Ramos (cell line): Measurements from ENCODE around the gene MYBPHL.
"Not testable (repeated sequence)": the region's sequence is repeated elsewhere in the genome, so short reads cannot be mapped to it uniquely, and the experiment has no call there.

Source experiments
- in situ Hi-C: fragments of 300-500 bp; cut with MboI; formaldehyde crosslinking; loops from one replicate; pipeline ENCODE4 v1.14.3; 2022; ENCODE audit warnings: low sequenced_read_pairs; ENCODE audit not compliant: unreplicated experiment

Gene MYBPHL

GRCh38 chr1:109307274-109308021, 637 bp upstream of the MYBPHL start:
- in situ Hi-C loops: no loop called here

GRCh38 chr1:109305991-109306390, 820 bp downstream of the MYBPHL start:
- in situ Hi-C loops: not testable (repeated sequence)

GRCh38 chr1:109304226-109304920, 2.4 kb downstream of the MYBPHL start:
- in situ Hi-C loops: no loop called here

GRCh38 chr1:109301874-109302273, 4.9 kb downstream of the MYBPHL start:
- in situ Hi-C loops: no loop called here

GRCh38 chr1:109300650-109301151, 6.1 kb downstream of the MYBPHL start:
- in situ Hi-C loops: no loop called here

- in situ Hi-C loops: no loop called here
Measured at GRCh38 chr1:109299558-109300343, 7.1 kb downstream of the MYBPHL start.

GRCh38 chr1:109298666-109299557, 7.9 kb downstream of the MYBPHL start:
- in situ Hi-C loops: no loop called here

- in situ Hi-C loops: no loop called here
Measured at GRCh38 chr1:109296782-109297181, 10.0 kb downstream of the MYBPHL start.

GRCh38 chr1:109295712-109296415, 10.9 kb downstream of the MYBPHL start:
- in situ Hi-C loops: no loop called here

- in situ Hi-C loops: no loop called here
Measured at GRCh38 chr1:109294481-109294880, 12.3 kb downstream of the MYBPHL start.

GRCh38 chr1:109293026-109293425, 13.8 kb downstream of the MYBPHL start:
- in situ Hi-C loops: no loop called here

- in situ Hi-C loops: no loop called here
Measured at GRCh38 chr1:109292364-109292763, 14.4 kb downstream of the MYBPHL start.

GRCh38 chr1:109290998-109291397, 15.8 kb downstream of the MYBPHL start:
- in situ Hi-C loops: no loop called here

- in situ Hi-C loops: no loop called here
Measured at GRCh38 chr1:109290137-109290536, 16.7 kb downstream of the MYBPHL start.

GRCh38 chr1:109286762-109287161, 20.0 kb downstream of the MYBPHL start:
- in situ Hi-C loops: not testable (repeated sequence)

GRCh38 chr1:109283748-109284600, 22.8 kb downstream of the MYBPHL start:
- in situ Hi-C loops: no loop called here

- in situ Hi-C loops: no loop called here
Measured at GRCh38 chr1:109282952-109283747, 23.7 kb downstream of the MYBPHL start, which contains the start of gene PSRC1. TSS of gene PSRC1 (minus strand) at chr1:109283145.
